ENCODE measurements around the gene LSM11.

Gene LSM11

GRCh38 chr5:157739388-157740228 lies 3.9 kb upstream of the LSM11 start:
- Histone ChIP-seq H3K4me3 (replicated peaks; ENCODE audit: insufficient read depth, low read length) (no peak overlapping the region), H3K27ac (replicated peaks) (no peak overlapping the region), H3K27me3 (ENCODE audit: insufficient read depth, poor library complexity, severe bottlenecking) (no peaks in the 10 kb centered on the region)
- DNase-seq (ENCODE audit: low read depth in 1 of 2, low spot score in 1 of 2): no peak
- TF ChIP-seq SPI1 (IDR thresholded peaks at IDR 0.05; ENCODE audit: borderline replicate concordance, low read depth) (no peak), POLR2AphosphoS5 (IDR thresholded peaks at IDR 0.05; ENCODE audit: low read depth) (no peak), GABPA (IDR thresholded peaks at IDR 0.05; ENCODE audit: low read depth) (no peak), CTCF (IDR thresholded peaks at IDR 0.05; ENCODE audit: insufficient read depth, low read length) (no peak)
- TF ChIP-seq, protein P1, sequence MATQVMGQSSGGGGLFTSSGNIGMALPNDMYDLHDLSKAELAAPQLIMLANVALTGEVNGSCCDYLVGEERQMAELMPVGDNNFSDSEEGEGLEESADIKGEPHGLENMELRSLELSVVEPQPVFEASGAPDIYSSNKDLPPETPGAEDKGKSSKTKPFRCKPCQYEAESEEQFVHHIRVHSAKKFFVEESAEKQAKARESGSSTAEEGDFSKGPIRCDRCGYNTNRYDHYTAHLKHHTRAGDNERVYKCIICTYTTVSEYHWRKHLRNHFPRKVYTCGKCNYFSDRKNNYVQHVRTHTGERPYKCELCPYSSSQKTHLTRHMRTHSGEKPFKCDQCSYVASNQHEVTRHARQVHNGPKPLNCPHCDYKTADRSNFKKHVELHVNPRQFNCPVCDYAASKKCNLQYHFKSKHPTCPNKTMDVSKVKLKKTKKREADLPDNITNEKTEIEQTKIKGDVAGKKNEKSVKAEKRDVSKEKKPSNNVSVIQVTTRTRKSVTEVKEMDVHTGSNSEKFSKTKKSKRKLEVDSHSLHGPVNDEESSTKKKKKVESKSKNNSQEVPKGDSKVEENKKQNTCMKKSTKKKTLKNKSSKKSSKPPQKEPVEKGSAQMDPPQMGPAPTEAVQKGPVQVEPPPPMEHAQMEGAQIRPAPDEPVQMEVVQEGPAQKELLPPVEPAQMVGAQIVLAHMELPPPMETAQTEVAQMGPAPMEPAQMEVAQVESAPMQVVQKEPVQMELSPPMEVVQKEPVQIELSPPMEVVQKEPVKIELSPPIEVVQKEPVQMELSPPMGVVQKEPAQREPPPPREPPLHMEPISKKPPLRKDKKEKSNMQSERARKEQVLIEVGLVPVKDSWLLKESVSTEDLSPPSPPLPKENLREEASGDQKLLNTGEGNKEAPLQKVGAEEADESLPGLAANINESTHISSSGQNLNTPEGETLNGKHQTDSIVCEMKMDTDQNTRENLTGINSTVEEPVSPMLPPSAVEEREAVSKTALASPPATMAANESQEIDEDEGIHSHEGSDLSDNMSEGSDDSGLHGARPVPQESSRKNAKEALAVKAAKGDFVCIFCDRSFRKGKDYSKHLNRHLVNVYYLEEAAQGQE (IDR thresholded peaks at IDR 0.05; ENCODE audit: insufficient replicate concordance, low read depth): no peak

GRCh38 chr5:157740229-157740610 lies 3.3 kb upstream of the LSM11 start:
- TF ChIP-seq CTCF (IDR thresholded peaks at IDR 0.05; ENCODE audit: insufficient read depth, low read length): peak; percentile 21
- TF ChIP-seq, protein P1 (IDR thresholded peaks at IDR 0.05; ENCODE audit: insufficient replicate concordance, low read depth): no peak
- Histone ChIP-seq H3K27me3 (ENCODE audit: insufficient read depth, poor library complexity, severe bottlenecking) (no peaks in the 10 kb centered on the region), H3K27ac (replicated peaks) (no peak overlapping the region), H3K4me3 (replicated peaks; ENCODE audit: insufficient read depth, low read length) (no peak overlapping the region)
- DNase-seq (ENCODE audit: low read depth in 1 of 2, low spot score in 1 of 2): peak in 1 of 2 experiments; percentile 24

GRCh38 chr5:157741131-157741530 lies 2.4 kb upstream of the LSM11 start:
- TF ChIP-seq POLR2AphosphoS5 (IDR thresholded peaks at IDR 0.05; ENCODE audit: low read depth) (no peak), GABPA (IDR thresholded peaks at IDR 0.05; ENCODE audit: low read depth) (no peak), CTCF (IDR thresholded peaks at IDR 0.05; ENCODE audit: insufficient read depth, low read length) (no peak), SPI1 (IDR thresholded peaks at IDR 0.05; ENCODE audit: borderline replicate concordance, low read depth) (no peak)
- TF ChIP-seq, protein P1 (IDR thresholded peaks at IDR 0.05; ENCODE audit: insufficient replicate concordance, low read depth): no peak
- no peak overlapping the region for H3K4me3 ChIP-seq (replicated peaks; ENCODE audit: insufficient read depth, low read length)
- DNase-seq (ENCODE audit: low read depth in 1 of 2, low spot score in 1 of 2): no peak
- no peak overlapping the region for H3K27ac ChIP-seq (replicated peaks)
- H3K27me3 ChIP-seq (ENCODE audit: insufficient read depth, poor library complexity, severe bottlenecking): no peaks in the 10 kb centered on the region

All from HL-60 (cell line).